T-cell (primary cell): Measurements from ENCODE around the gene KHNYN. TPM values are rescaled to one million over a fixed set of nuclear protein-coding genes. Genes with fewer than 3 reads are reported as not detected.

ENCODE experiments used
- ATAC-seq, 4 experiments: fragments of 200-7000 bp in 3 of 4; fragments of 150-1000 bp in 1 of 4; cut with Tn5 transposase; replicated peaks in 1 of 4; 1 replicate in 3 of 4; 2 replicates in 1 of 4; pipeline ENCODE4 v1.10.0; 2021; ENCODE audit warnings: moderate library complexity in 3 of 4, mild to moderate bottlenecking in 2 of 4, moderate number of reproducible peaks in 1 of 4
- CTCF ChIA-PET, 2 donors: fragments of 300-600 bp; sonication (Branson Sonifier 250); formaldehyde crosslinking; loops; one replicate each; lab custom pipeline; 2022; ENCODE audit warnings: antibody characterized with exemption in 2 of 2; lab: Charles Lee
- POLR2A ChIA-PET, 2 donors: fragments of 300-600 bp; sonication (Branson Sonifier 250); formaldehyde crosslinking; loops; one replicate each; lab custom pipeline; 2022; ENCODE audit warnings: antibody characterized with exemption in 2 of 2; lab: Charles Lee
- DNase-seq, 35 experiments: peaks; one replicate each; pipeline versions ENCODE4 v3.0.0 to v3.0.0-alpha.2; 2013 to 2023
- H3K27ac ChIP-seq: one replicate; pipeline ENCODE4 v1.5.1; 2013; ENCODE audit warnings: low read length
- H3K27me3 ChIP-seq, 2 experiments: replicated peaks in 1 of 2; 1 replicate in 1 of 2; 2 replicates in 1 of 2; pipeline versions ENCODE4 v1.6.1 to v1.7.0; 2013; ENCODE audit warnings: low read length in 1 of 2, mixed read lengths in 1 of 2; ENCODE audit not compliant: control insufficient read depth in 2 of 2, insufficient read depth in 2 of 2; ENCODE audit errors: extremely low read depth in 1 of 2
- H3K36me3 ChIP-seq, 2 donors: 1 replicate in 1 of 2; 2 replicates in 1 of 2; pipeline versions ENCODE4 v1.6.1 to v1.7.0; 2013; ENCODE audit warnings: low read length in 1 of 2; ENCODE audit not compliant: control insufficient read depth in 2 of 2, insufficient read depth in 1 of 2; ENCODE audit errors: extremely low read depth in 1 of 2
- H3K4me1 ChIP-seq, 2 experiments: 1 replicate in 1 of 2; 2 replicates in 1 of 2; pipeline versions ENCODE4 v1.6.1 to v1.7.0; 2013; ENCODE audit warnings: low read length in 2 of 2, mixed read lengths in 1 of 2; ENCODE audit not compliant: insufficient read depth in 2 of 2, control insufficient read depth in 1 of 2; ENCODE audit errors: extremely low read depth in 1 of 2
- H3K4me3 ChIP-seq, 2 donors: 1 replicate in 1 of 2; 2 replicates in 1 of 2; pipeline versions ENCODE4 v1.5.1 to v1.7.0; 2013; ENCODE audit warnings: mild to moderate bottlenecking in 2 of 2, low read length in 1 of 2, moderate library complexity in 1 of 2; ENCODE audit not compliant: control insufficient read depth in 1 of 2; ENCODE audit errors: extremely low read depth in 1 of 2
- H3K9me3 ChIP-seq: 2 replicates; pipeline ENCODE4 v1.7.0; 2013
- H3K27ac Mint-ChIP-seq, 2 donors: one replicate each; pipeline ENCODE4 v1.8.0; 2020 to 2021; ENCODE audit warnings: mild to moderate bottlenecking in 2 of 2, mixed read lengths in 2 of 2
- H3K27me3 Mint-ChIP-seq, 2 donors: one replicate each; pipeline ENCODE4 v1.8.0; 2021 to 2022; ENCODE audit warnings: mixed read lengths in 2 of 2
- H3K36me3 Mint-ChIP-seq: one replicate; pipeline ENCODE4 v1.8.0; 2021; ENCODE audit warnings: mixed read lengths
- H3K4me1 Mint-ChIP-seq, 3 donors: one replicate each; pipeline ENCODE4 v1.8.0; 2020 to 2022; ENCODE audit warnings: mixed read lengths in 3 of 3, mild to moderate bottlenecking in 1 of 3
- H3K4me3 Mint-ChIP-seq, 3 donors: one replicate each; pipeline ENCODE4 v1.8.0; 2020 to 2022; ENCODE audit warnings: mild to moderate bottlenecking in 3 of 3, mixed read lengths in 3 of 3, moderate library complexity in 3 of 3
- H3K9me3 Mint-ChIP-seq, 3 donors: one replicate each; pipeline ENCODE4 v1.8.0; 2020 to 2022; ENCODE audit warnings: mixed read lengths in 3 of 3
- WGBS: methylation state at CpG from one replicate; pipeline ENCODE4 v1.1.5; 2013; ENCODE audit warnings: missing lambda C conversion rate; ENCODE audit not compliant: insufficient coverage; 5-methylcytosine and 5-hydroxymethylcytosine counted together
- total RNA-seq, 35 experiments: library from RNA in 6 of 35; stranded (reverse) in 6 of 35; fragments of 120-200 nt in 1 of 35; gene quantifications; one replicate each; pipeline versions ENCODE4 v1.2.1 to v1.2.4 and lab custom pipeline; 2013 to 2026

Gene KHNYN
- total RNA-seq, 5 donors from 2014 or later (not counting 1 experiment from before 2014, with no cell fraction given): 126 to 166 (median 146) TPM

- H3K36me3 ChIP-seq: peaks cover 2 to 70% of the 10 kb centered on the region in 2 donors
- whole genome bisulfite sequencing: 61% methylated on average over 5 of the region's 9 CpGs
- Mint-ChIP-seq H3K4me3 (no peak overlapping the region), H3K27me3 (no peaks in the 10 kb centered on the region), H3K36me3 (peaks cover 48% of the 10 kb centered on the region), H3K27ac (peak overlapping the region; percentile 57 to 78), H3K9me3 (peaks cover 0 to 2% (median 0%) of the 10 kb centered on the region in 3 donors), H3K4me1 (peaks cover 57 to 79% (median 66%) of the 10 kb centered on the region in 3 donors)
- CTCF ChIA-PET: interaction anchor here (1.0 to 3.9 kb wide), 5 partner anchors 99 to 196 kb away, joined by 3 to 44 read pairs (median 6); partner anchors contain the start of genes ADCY4 (in 1 of the 2), RIPK3 (in 1 of the 2) and TINF2 (in 1 of the 2)
- no peak for DNase-seq
- no peak overlapping the region for H3K4me3 ChIP-seq
- H3K4me1 ChIP-seq: peaks cover 20 to 39% of the 10 kb centered on the region in 2 experiments
- no peaks in the 10 kb centered on the region for H3K27me3 ChIP-seq
- POLR2A ChIA-PET: interaction anchor here in 1 of 2 donors (0.6 to 1.1 kb wide), 2 partner anchors 8 to 196 kb away, joined by 3 read pairs; partner anchors contain the start of gene TINF2
- H3K9me3 ChIP-seq: no peaks in the 10 kb centered on the region
- no peak for ATAC-seq
- H3K27ac ChIP-seq: no peak overlapping the region
Observed at GRCh38 chr14:24438223-24439097, 8.7 kb downstream of the KHNYN start.

DNA sequence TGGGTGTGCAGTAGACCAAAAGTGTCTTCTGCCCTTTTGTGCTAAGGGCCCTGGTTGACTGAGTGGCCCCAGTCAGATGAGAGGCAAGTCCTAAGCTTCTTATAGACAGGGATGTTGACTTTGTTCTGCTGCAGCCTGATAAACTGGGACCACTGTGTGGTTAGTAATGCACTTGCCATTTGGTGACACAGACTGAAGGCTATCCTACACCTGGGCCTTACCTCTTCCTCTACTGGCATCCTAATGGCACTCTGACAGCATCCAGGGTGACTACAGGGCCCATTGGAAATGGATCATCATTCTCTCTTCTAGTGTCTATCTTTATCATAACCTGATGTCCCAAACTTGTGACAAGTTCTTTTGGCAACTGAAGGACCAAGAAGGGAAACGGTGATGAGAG, 9.5 kb downstream of the KHNYN start:
- H3K4me1 ChIP-seq: peaks cover 20 to 40% of the 10 kb centered on the region in 2 experiments
- no CpG with 5 or more reads among the region's 1 CpG for WGBS
- H3K4me3 ChIP-seq: no peak overlapping the region
- DNase-seq: no peak
- no peak overlapping the region for H3K27ac ChIP-seq
- Mint-ChIP-seq H3K36me3 (peaks cover 43% of the 10 kb centered on the region), H3K4me3 (no peak overlapping the region), H3K4me1 (peaks cover 62 to 76% (median 66%) of the 10 kb centered on the region in 3 donors), H3K9me3 (peaks cover 0 to 4% (median 0%) of the 10 kb centered on the region in 3 donors), H3K27ac (peak overlapping the region in 1 of 2 donors; percentile 75), H3K27me3 (no peaks in the 10 kb centered on the region)
- H3K27me3 ChIP-seq: no peaks in the 10 kb centered on the region
- ATAC-seq: no peak
- ChIA-PET POLR2A (interaction anchor here in 1 of 2 donors (0.7 kb wide), 1 partner anchor 330 kb away, joined by 3 read pairs; no protein-coding TSS in a partner anchor), CTCF (interaction anchor here in 1 of 2 donors (1.4 kb wide), 1 partner anchor 8 kb away, joined by 3 read pairs; no protein-coding TSS in a partner anchor)
- no peaks in the 10 kb centered on the region for H3K9me3 ChIP-seq
- peaks cover 2 to 62% of the 10 kb centered on the region in 2 donors for H3K36me3 ChIP-seq

DNA sequence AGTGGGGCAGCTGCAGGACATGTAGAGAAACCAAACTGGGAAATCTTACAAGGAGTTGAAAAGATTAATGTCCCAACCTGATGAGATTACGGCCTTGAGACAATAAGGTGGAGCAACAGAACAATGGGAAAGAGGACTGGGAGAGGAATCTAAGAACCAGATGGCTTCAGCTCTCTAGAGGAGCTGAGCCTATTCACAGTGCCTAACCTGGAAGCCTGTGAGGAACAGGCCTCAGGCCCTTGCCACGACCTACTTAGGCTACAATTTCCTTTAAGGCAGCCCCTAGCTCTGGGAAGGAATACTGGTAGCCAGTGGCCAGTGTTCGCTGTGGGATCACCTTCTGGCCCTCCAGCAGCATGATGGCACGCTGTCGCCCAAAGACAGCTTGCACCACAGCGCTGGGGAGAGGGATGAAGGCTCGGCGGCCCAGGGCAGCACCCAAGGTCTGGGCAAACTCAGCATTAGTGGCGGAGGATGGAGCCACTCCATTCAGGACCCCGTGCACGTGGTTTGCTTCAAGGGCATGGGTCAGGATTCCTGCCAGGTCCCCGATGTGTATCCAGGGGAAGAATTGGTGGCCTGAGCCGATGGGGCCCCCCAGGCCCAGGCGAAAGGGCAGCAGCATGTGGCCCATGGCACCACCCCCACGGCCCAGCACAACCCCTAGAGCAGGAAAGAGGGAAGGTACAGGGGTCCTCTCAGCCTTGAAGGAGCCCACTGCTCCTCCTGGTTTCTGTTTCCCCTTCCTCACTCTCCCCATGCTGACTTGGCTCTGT, 10.3 kb downstream of the KHNYN start:
- DNase-seq (no peak), ATAC-seq (no peak)
- Histone ChIP-seq H3K27me3 (no peaks in the 10 kb centered on the region), H3K36me3 (peaks cover 2 to 56% of the 10 kb centered on the region in 2 donors), H3K4me3 (no peak overlapping the region), H3K4me1 (peaks cover 20 to 40% of the 10 kb centered on the region in 2 experiments), H3K9me3 (no peaks in the 10 kb centered on the region), H3K27ac (no peak overlapping the region)
- ChIA-PET CTCF (interaction anchor here in 1 of 2 donors (1.4 kb wide), 1 partner anchor 8 kb away, joined by 3 read pairs; no protein-coding TSS in a partner anchor), POLR2A (interaction anchor here in 1 of 2 donors (0.8 kb wide), 1 partner anchor 9 kb away, joined by 3 read pairs; no protein-coding TSS in a partner anchor)
- WGBS: 93% methylated on average over 12 of the region's 15 CpGs
- Mint-ChIP-seq H3K27ac (peak overlapping the region; percentile 7 to 57), H3K4me1 (peaks cover 56 to 74% (median 66%) of the 10 kb centered on the region in 3 donors), H3K4me3 (peak overlapping the region in 2 of 3 donors; percentile 26 to 35), H3K27me3 (no peaks in the 10 kb centered on the region), H3K9me3 (peaks cover 0 to 4% (median 0%) of the 10 kb centered on the region in 3 donors), H3K36me3 (peaks cover 41% of the 10 kb centered on the region)

- H3K9me3 ChIP-seq: no peaks in the 10 kb centered on the region
- no peaks in the 10 kb centered on the region for H3K27me3 ChIP-seq
- POLR2A ChIA-PET: interaction anchor here in 1 of 2 donors (0.8 to 1.5 kb wide), 2 partner anchors 10 kb away, joined by 3 to 11 read pairs; no protein-coding TSS in a partner anchor
- CTCF ChIA-PET: interaction anchor here (0.6 to 3.1 kb wide), 5 partner anchors 9 to 211 kb away, joined by 3 to 22 read pairs (median 4); partner anchors contain the start of gene KHNYN (in 1 of the 2)
- Mint-ChIP-seq H3K9me3 (peaks cover 0 to 4% (median 0%) of the 10 kb centered on the region in 3 donors), H3K4me3 (peak overlapping the region; percentile 96 to 100 (median 97)), H3K27ac (peak overlapping the region; percentile 99), H3K4me1 (peaks cover 56 to 66% (median 65%) of the 10 kb centered on the region in 3 donors), H3K36me3 (peaks cover 33% of the 10 kb centered on the region), H3K27me3 (no peaks in the 10 kb centered on the region)
- H3K36me3 ChIP-seq: peaks cover 2 to 55% of the 10 kb centered on the region in 2 donors
- peaks cover 20 to 40% of the 10 kb centered on the region in 2 experiments for H3K4me1 ChIP-seq
- no peak overlapping the region for H3K4me3 ChIP-seq
- H3K27ac ChIP-seq: peak overlapping the region; percentile 95
- no peak for DNase-seq
- WGBS: 87% methylated on average over 6 of the region's 8 CpGs
- no peak for ATAC-seq
Observed at GRCh38 chr14:24440606-24441399, 11.0 kb downstream of the KHNYN start.

DNA sequence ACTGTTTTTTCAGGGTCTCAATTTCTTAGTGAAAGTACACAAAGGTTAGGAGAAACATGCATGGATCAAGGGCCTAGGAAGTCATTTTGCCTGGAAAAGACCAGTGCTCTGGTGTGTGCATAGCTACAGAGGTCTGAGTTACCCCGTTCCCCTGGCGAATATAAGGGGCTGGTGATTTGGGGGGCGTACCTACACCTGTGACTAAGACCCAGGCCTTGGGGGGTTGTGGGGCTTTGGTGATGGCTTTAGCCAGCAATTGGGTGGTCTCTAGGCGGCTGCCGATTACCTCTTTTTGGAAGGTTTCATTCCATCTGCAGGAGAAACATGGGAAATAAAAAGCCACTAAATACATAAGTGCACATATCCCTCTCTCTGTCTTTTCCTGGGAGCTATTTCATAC, 11.7 kb downstream of the KHNYN start:
- peaks cover 20 to 37% of the 10 kb centered on the region in 2 experiments for H3K4me1 ChIP-seq
- peak overlapping the region; percentile 95 for H3K27ac ChIP-seq
- no peaks in the 10 kb centered on the region for H3K27me3 ChIP-seq
- Mint-ChIP-seq H3K27ac (peak overlapping the region; percentile 99), H3K9me3 (peaks cover 0 to 4% (median 0%) of the 10 kb centered on the region in 3 donors), H3K4me3 (peak overlapping the region; percentile 96 to 100 (median 97)), H3K4me1 (peaks cover 54 to 61% (median 60%) of the 10 kb centered on the region in 3 donors), H3K36me3 (peaks cover 30% of the 10 kb centered on the region), H3K27me3 (no peaks in the 10 kb centered on the region)
- no peak for DNase-seq
- no peak for ATAC-seq
- H3K4me3 ChIP-seq: peak overlapping the region; percentile 60 to 84
- peaks cover 2 to 49% of the 10 kb centered on the region in 2 donors for H3K36me3 ChIP-seq
- WGBS: 80% methylated on average over 3 of the region's 5 CpGs
- POLR2A ChIA-PET: interaction anchor here (0.5 to 1.7 kb wide), 6 partner anchors 10 to 197 kb away, joined by 3 to 11 read pairs (median 8); partner anchors contain the start of genes CBLN3 (in 1 of the 2) and KHNYN (in 1 of the 2)
- CTCF ChIA-PET: interaction anchor here (0.6 to 3.1 kb wide), 6 partner anchors 8 to 199 kb away, joined by 3 to 22 read pairs (median 4); partner anchors contain the start of genes KHNYN (in 1 of the 2), NYNRIN (in 1 of the 2) and TINF2 (in 1 of the 2)
- H3K9me3 ChIP-seq: no peaks in the 10 kb centered on the region
